H9 (cell line): ENCODE data around the gene CMSS1. TPM values are rescaled to one million over a fixed set of nuclear protein-coding genes. Genes with fewer than 3 reads are reported as not detected.
A peak's percentile ranks its signal among the peaks of the same experiment; 100 is the strongest.

Source experiments
- DNase-seq: peaks from one replicate; pipeline ENCODE4 v3.0.0-alpha.2; 2017
- H2AFZ ChIP-seq: one replicate; pipeline ENCODE4 v1.6.1; 2013; ENCODE audit warnings: mild to moderate bottlenecking, low read length, control low read depth, moderate library complexity
- H2AK5ac ChIP-seq: 2 replicates; pipeline ENCODE4 v1.6.1; 2013; ENCODE audit warnings: low read length, control low read depth, mixed read lengths; ENCODE audit not compliant: insufficient read length
- H2BK120ac ChIP-seq: one replicate; pipeline ENCODE4 v1.6.1; 2013; ENCODE audit warnings: low read depth, mild to moderate bottlenecking, low read length, control low read depth, inconsistent platforms; ENCODE audit not compliant: poor library complexity, severe bottlenecking
- H2BK12ac ChIP-seq: 2 replicates; pipeline ENCODE4 v1.6.1; 2013; ENCODE audit warnings: low read length, control low read depth, mixed read lengths, low read depth; ENCODE audit not compliant: insufficient read length
- H2BK15ac ChIP-seq: 2 replicates; pipeline ENCODE4 v1.6.1; 2013; ENCODE audit warnings: low read depth, low read length, control low read depth
- H2BK20ac ChIP-seq: one replicate; pipeline ENCODE4 v1.6.1; 2013; ENCODE audit warnings: low read depth, mild to moderate bottlenecking, low read length, control low read depth, inconsistent platforms; ENCODE audit not compliant: poor library complexity, severe bottlenecking
- H2BK5ac ChIP-seq: 2 replicates; pipeline ENCODE4 v1.6.1; 2013; ENCODE audit warnings: low read length, control low read depth, mixed read lengths; ENCODE audit not compliant: insufficient read length
- H3K14ac ChIP-seq: 2 replicates; pipeline ENCODE4 v1.6.1; 2013; ENCODE audit warnings: low read length, control low read depth; ENCODE audit not compliant: insufficient read depth
- H3K18ac ChIP-seq: 2 replicates; pipeline ENCODE4 v1.6.1; 2013; ENCODE audit warnings: low read depth, mild to moderate bottlenecking, mixed read lengths, low read length, control low read depth; ENCODE audit not compliant: insufficient read length
- H3K23ac ChIP-seq: 2 replicates; pipeline ENCODE4 v1.6.1; 2013; ENCODE audit warnings: low read length, control low read depth, mixed read lengths, low read depth; ENCODE audit not compliant: insufficient read length
- H3K23me2 ChIP-seq: 2 replicates; pipeline ENCODE4 v1.6.1; 2013; ENCODE audit warnings: low read depth, mild to moderate bottlenecking, mixed read lengths, low read length, control low read depth; ENCODE audit not compliant: insufficient read length, poor library complexity, severe bottlenecking
- H3K27ac ChIP-seq: 2 replicates; pipeline ENCODE4 v1.5.1; 2013; ENCODE audit warnings: low read length, control low read depth, mixed read lengths, low read depth; ENCODE audit not compliant: insufficient read length
- H3K27me3 ChIP-seq: 2 replicates; pipeline ENCODE4 v1.6.1; 2013; ENCODE audit warnings: low read length, control low read depth, inconsistent platforms; ENCODE audit not compliant: insufficient read depth
- H3K4ac ChIP-seq: 2 replicates; pipeline ENCODE4 v1.6.1; 2013; ENCODE audit warnings: low read depth, mild to moderate bottlenecking, control low read depth, inconsistent platforms, low read length, moderate library complexity
- H3K4me1 ChIP-seq: 2 replicates; pipeline ENCODE4 v1.6.1; 2013; ENCODE audit warnings: low read length, control low read depth, inconsistent platforms; ENCODE audit not compliant: insufficient read depth
- H3K4me2 ChIP-seq: 2 replicates; pipeline ENCODE4 v1.6.1; 2013; ENCODE audit warnings: low read length, control low read depth, mixed read lengths; ENCODE audit not compliant: insufficient read length, insufficient read depth
- H3K56ac ChIP-seq: 2 replicates; pipeline ENCODE4 v1.6.1; 2013; ENCODE audit warnings: low read depth, mild to moderate bottlenecking, mixed read lengths, low read length, control low read depth; ENCODE audit not compliant: insufficient read length
- H3K79me1 ChIP-seq: 2 replicates; pipeline ENCODE4 v1.6.1; 2013; ENCODE audit warnings: low read depth, mild to moderate bottlenecking, moderate library complexity, low read length, control low read depth, inconsistent platforms; ENCODE audit not compliant: insufficient read depth, poor library complexity, severe bottlenecking
- H3K79me2 ChIP-seq: 2 replicates; pipeline ENCODE4 v1.6.1; 2013; ENCODE audit warnings: low read length, control low read depth, inconsistent platforms; ENCODE audit not compliant: insufficient read depth
- H3K9ac ChIP-seq: 2 replicates; pipeline ENCODE4 v1.6.1; 2013; ENCODE audit warnings: low read length, control low read depth, mixed read lengths; ENCODE audit not compliant: insufficient read length; ENCODE audit errors: extremely low read depth
- H3K9me3 ChIP-seq: one replicate; pipeline ENCODE4 v1.6.1; 2013; ENCODE audit warnings: low read depth, low read length, inconsistent platforms; ENCODE audit not compliant: control insufficient read depth
- H3T11ph ChIP-seq: one replicate; pipeline ENCODE4 v1.6.1; 2013; ENCODE audit warnings: mild to moderate bottlenecking, low read length, control low read depth, inconsistent platforms
- H4K20me1 ChIP-seq: one replicate; pipeline ENCODE4 v1.6.1; 2013; ENCODE audit not compliant: control insufficient read depth, insufficient read length, insufficient read depth
- H4K5ac ChIP-seq: 2 replicates; pipeline ENCODE4 v1.6.1; 2013; ENCODE audit warnings: low read depth, mild to moderate bottlenecking, mixed read lengths, low read length, control low read depth; ENCODE audit not compliant: insufficient read length
- H4K8ac ChIP-seq: replicated peaks from 2 replicates; pipeline ENCODE4 v1.6.1; 2013; ENCODE audit warnings: low read length, control low read depth, mixed read lengths, low read depth; ENCODE audit not compliant: insufficient read length
- H4K91ac ChIP-seq: 2 replicates; pipeline ENCODE4 v1.6.1; 2013; ENCODE audit warnings: low read depth, mild to moderate bottlenecking, moderate library complexity, mixed read lengths, low read length, control low read depth; ENCODE audit not compliant: insufficient read length
- H3K27ac Mint-ChIP-seq, 3 experiments: 2 replicates in 2 of 3; 3 replicates in 1 of 3; pipeline ENCODE4 v1.8.0; 2020 to 2021; ENCODE audit warnings: mixed read lengths in 3 of 3, mild to moderate bottlenecking in 1 of 3, moderate library complexity in 1 of 3
- H3K27me3 Mint-ChIP-seq: 2 replicates; pipeline ENCODE4 v1.8.0; 2021; ENCODE audit warnings: low read depth, mild to moderate bottlenecking, moderate library complexity, mixed read lengths
- H3K36me3 Mint-ChIP-seq, 3 experiments: 2 replicates in 2 of 3; 3 replicates in 1 of 3; pipeline ENCODE4 v1.8.0; 2020 to 2021; ENCODE audit warnings: low read depth in 3 of 3, mixed read lengths in 3 of 3; ENCODE audit not compliant: insufficient read depth in 1 of 3
- H3K4me1 Mint-ChIP-seq, 2 experiments: 2 replicates each; pipeline ENCODE4 v1.8.0; 2020; ENCODE audit warnings: mixed read lengths in 2 of 2
- H3K4me3 Mint-ChIP-seq, 2 experiments: 2 replicates in 1 of 2; 3 replicates in 1 of 2; pipeline ENCODE4 v1.8.0; 2020 to 2021; ENCODE audit warnings: mild to moderate bottlenecking in 2 of 2, mixed read lengths in 2 of 2, moderate library complexity in 1 of 2
- H3K9me3 Mint-ChIP-seq, 2 experiments: 2 replicates in 1 of 2; 3 replicates in 1 of 2; pipeline ENCODE4 v1.8.0; 2020; ENCODE audit warnings: mild to moderate bottlenecking in 2 of 2, mixed read lengths in 2 of 2, moderate library complexity in 1 of 2
- CTCF ChIP-seq: fragments of 200-600 bp; sonication (generic); conservative IDR thresholded peaks from 3 replicates; pipeline ENCODE4 v1.8.0; 2021; ENCODE audit warnings: antibody characterized with exemption, mild to moderate bottlenecking
- WGBS: extraction: QIAGEN DNeasy Blood & Tissue Kit; methylation state at CpG from one replicate; pipeline ENCODE4 v1.1.7; 2013; ENCODE audit warnings: missing lambda C conversion rate, low lambda C conversion rate, mixed read lengths; ENCODE audit not compliant: insufficient read length; ENCODE audit errors: extremely low coverage; 5-methylcytosine and 5-hydroxymethylcytosine counted together
- total RNA-seq: library from RNA; stranded (reverse); gene quantifications from 2 replicates; pipeline ENCODE4 v1.2.1, GENCODE V29; 2021

CMSS1 gene
- total RNA-seq, 1 experiment from 2014 or later: 61.8 TPM

- H3K14ac ChIP-seq: no peak overlapping the region
- no peak overlapping the region for H3K4me2 ChIP-seq
- no peak overlapping the region for H2BK5ac ChIP-seq
- no peak overlapping the region for H2BK12ac ChIP-seq
- H4K8ac ChIP-seq: no peak overlapping the region
- no peak overlapping the region for H4K91ac ChIP-seq
- peaks cover 2% of the 10 kb centered on the region; the same call in 1 of the 2 replicates for H3K4me1 ChIP-seq
- H3T11ph ChIP-seq: no peak overlapping the region
- H2BK15ac ChIP-seq: no peak overlapping the region
- no peak overlapping the region for H3K23ac ChIP-seq
- no peak overlapping the region for H3K18ac ChIP-seq
- no peak overlapping the region for H2AK5ac ChIP-seq
- no peaks in the 10 kb centered on the region for H3K79me1 ChIP-seq
- no peaks in the 10 kb centered on the region for H3K79me2 ChIP-seq
- peaks cover 15 to 16% of the 10 kb centered on the region in 2 experiments for H3K4me1 Mint-ChIP-seq
- H3K23me2 ChIP-seq: no peaks in the 10 kb centered on the region
- H3K36me3 Mint-ChIP-seq: no peaks in the 10 kb centered on the region
- 0 out of 7 replicates have a peak overlapping the region, but pooled peaks of 1 of the 3 experiments have one; percentile 25 for H3K27ac Mint-ChIP-seq
- no peaks in the 10 kb centered on the region for H3K9me3 Mint-ChIP-seq
- no peak overlapping the region for H2BK120ac ChIP-seq
- H3K4me3 Mint-ChIP-seq: no peak overlapping the region
- no peak overlapping the region for H3K27ac ChIP-seq
- H3K9ac ChIP-seq: no peak overlapping the region
- no peak overlapping the region for H4K5ac ChIP-seq
- no peak overlapping the region for H3K4ac ChIP-seq
- no peak overlapping the region for H3K56ac ChIP-seq
- no peaks in the 10 kb centered on the region for H3K9me3 ChIP-seq
- DNase-seq: no peak
- H2BK20ac ChIP-seq: no peak overlapping the region
- no peaks in the 10 kb centered on the region for H3K27me3 Mint-ChIP-seq
- no peaks in the 10 kb centered on the region for H4K20me1 ChIP-seq
- H2AFZ ChIP-seq: no peak overlapping the region
- TF ChIP-seq CTCF: no peak
- no CpG with 5 or more reads among the region's 1 CpG for WGBS
- H3K27me3 ChIP-seq: no peaks in the 10 kb centered on the region
These were observed 223.7 kb downstream of the CMSS1 start for GRCh38 chr3:100041328-100041749.
